GM15510 (cell line): ENCODE measurements around the gene CNST.

Experiments
- POLR2A ChIP-seq: IDR thresholded peaks from 3 replicates; pipeline ENCODE4 v1.6.1; 2011; ENCODE audit warnings: borderline replicate concordance; ENCODE audit not compliant: insufficient read length; ENCODE audit errors: extremely low read depth

CNST gene

DNA sequence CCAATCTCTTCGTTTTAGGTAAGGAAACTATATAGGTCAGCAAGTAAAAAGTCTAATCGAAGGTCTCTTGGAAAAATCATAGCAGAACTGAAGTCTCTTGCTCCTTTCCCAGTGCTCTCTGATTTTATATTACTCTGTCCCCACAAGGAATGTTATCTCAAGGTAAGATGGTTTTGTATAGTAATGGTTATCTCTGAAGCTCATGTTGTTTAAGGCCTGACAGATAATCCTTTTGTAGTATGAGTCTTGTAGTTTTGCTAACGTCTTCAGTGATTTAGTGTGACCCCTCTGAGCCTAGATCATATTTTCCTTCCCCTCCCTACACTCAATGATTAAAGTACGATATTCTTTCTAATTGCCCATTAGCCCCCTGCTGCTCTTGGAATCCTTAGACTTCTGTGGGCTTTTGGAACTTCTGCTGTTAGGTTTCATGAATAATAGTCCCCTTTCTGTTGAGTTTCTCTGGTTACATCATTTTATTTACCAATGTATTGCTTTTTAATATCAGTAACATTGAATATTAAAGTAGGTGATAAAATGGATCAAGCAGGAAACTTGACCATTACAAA, 52.1 kb downstream of the CNST start:
- no peak for TF ChIP-seq POLR2A

GRCh38 chr1:246622035-246622652, 55.9 kb downstream of the CNST start:
- TF ChIP-seq POLR2A: no peak

DNA sequence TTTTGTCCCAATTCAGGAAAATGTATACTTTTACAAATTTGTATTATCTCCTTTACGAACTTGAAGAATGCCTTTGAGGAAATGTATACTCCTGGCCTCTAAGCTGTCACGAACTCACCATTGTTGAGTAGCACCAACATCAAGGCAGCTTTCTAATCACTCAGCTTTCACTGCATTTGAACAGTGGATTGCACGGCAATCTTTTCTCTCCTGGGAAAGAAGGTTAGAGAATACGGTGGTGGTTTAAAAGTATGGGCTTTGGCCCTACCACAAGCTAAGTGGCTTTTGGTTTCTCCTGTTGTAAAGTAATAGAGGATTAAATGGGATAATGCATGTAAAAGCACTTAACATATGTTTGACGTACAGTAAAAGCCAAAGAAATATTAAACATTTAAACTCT, 57.8 kb downstream of the CNST start:
- no peak for TF ChIP-seq POLR2A

- no peak for TF ChIP-seq POLR2A
Measured at GRCh38 chr1:246629030-246629429, 62.8 kb downstream of the CNST start.

DNA sequence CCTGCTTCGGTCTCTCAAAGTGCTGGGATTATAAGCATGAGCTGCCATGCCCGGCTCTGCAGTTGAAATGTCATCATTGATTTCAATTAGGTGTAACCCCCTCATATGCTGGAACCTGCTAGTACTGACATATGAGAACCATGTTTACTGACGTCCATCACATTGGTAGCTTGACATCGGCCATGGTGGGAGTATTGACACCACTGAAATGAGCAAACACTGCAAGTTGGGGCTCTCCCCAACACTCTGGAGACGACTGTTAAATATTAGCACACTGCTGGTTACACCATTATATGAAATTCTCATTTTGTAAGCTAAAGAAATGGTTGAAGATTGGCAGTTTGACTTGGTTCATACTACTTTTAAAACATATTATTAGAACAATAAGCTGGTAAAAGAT, 63.7 kb downstream of the CNST start:
- no peak for TF ChIP-seq POLR2A

GRCh38 chr1:246631426-246631825, 65.2 kb downstream of the CNST start:
- TF ChIP-seq POLR2A: no peak

- no peak for TF ChIP-seq POLR2A
Measured at GRCh38 chr1:246632281-246633168, 66.3 kb downstream of the CNST start.

DNA sequence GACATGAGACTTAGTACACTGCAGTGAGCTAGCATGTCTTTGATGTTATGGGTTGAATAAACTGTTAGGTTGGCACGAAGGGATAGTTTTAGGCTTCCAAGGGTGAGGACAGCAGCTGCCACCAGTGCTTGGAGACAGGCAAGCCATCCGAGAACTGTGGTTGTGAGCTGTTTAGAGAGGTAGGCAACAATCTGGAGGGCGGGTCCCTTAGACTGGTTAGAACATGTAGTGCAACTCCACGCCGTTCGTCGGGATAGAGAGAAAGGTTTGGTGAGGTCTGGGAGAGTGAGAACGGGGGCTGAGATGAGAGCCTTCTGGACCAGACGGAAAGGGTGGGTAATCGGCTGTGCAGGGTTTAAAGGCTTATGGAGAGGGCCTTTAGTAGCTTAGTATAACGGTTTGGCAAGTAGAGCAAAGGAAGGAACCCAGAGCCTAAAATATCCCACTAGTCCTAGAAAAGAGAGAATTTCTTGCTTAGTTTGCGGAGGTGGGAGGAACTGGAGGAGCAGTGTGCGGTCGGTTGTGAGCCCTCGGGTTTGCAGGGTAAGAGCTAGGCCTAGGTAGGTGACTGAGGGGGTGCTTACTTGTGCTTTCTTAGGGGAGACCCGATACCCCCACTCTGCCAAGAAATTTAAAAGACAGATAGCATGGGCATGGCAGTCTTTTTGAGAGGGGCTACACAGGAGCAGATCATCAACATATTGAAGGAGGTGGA, 72.8 kb downstream of the CNST start:
- no peak for TF ChIP-seq POLR2A

- no peak for TF ChIP-seq POLR2A
Measured at GRCh38 chr1:246639732-246640131, 73.5 kb downstream of the CNST start.

DNA sequence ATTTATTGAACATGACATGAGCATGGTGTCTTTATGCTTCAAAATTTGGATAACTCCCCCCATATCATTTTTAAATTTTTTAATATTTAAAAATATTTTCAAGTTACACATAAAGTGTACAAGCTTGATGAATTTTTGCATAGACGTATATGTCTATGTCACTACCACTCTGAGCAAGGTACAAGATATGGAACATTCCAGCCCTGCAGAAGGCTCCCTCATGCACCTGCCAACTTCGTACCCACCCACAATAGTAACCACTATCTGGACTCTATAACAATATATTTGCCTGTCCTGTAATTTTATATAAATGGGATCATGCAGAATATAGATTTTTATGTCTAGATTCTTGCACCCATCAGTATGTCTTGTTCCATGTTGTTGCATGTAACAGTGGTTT, 74.5 kb downstream of the CNST start:
- no peak for TF ChIP-seq POLR2A

DNA sequence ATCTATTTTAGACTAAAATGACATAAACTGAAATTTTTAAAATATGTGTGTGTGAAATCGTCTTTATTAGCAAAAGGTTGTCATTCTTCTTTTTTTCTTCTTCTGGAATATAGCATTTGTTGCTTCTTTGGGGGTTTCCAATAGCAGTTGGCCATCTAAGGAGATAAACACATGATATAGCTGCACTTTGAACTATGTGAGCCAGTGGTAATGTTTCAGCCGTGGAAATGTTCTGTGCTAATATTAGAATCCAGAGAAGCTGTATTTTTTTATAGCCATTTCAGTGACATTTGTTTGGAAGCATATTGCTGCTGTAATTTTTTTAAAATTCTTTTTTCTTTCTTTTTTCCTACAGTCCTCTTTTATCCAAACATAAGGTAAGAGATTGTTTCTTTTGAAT, 75.1 kb downstream of the CNST start:
- TF ChIP-seq POLR2A: no peak

DNA sequence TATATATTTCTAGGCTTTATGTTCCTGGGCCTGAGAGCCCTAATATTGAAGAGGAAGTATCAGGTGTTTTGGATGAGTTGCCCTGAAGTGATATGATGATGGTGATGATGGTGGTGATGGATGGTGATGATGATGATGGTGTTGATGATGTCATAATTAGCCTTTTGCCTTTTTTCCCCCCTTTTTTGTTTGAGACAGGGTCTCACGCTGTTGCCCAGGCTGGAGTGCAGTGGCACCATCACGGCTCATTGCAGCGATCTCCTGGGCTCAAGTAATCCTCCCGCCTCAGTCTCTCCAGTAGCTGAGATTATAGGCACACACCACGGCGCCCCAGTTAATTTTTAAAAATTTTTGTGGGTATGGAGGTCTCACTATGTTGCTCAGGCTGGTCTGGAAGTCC, 76.5 kb downstream of the CNST start:
- no peak for TF ChIP-seq POLR2A

GRCh38 chr1:246647113-246647512, 80.9 kb downstream of the CNST start:
- no peak for TF ChIP-seq POLR2A

GRCh38 chr1:246647513-246647912, 81.3 kb downstream of the CNST start:
- no peak for TF ChIP-seq POLR2A

DNA sequence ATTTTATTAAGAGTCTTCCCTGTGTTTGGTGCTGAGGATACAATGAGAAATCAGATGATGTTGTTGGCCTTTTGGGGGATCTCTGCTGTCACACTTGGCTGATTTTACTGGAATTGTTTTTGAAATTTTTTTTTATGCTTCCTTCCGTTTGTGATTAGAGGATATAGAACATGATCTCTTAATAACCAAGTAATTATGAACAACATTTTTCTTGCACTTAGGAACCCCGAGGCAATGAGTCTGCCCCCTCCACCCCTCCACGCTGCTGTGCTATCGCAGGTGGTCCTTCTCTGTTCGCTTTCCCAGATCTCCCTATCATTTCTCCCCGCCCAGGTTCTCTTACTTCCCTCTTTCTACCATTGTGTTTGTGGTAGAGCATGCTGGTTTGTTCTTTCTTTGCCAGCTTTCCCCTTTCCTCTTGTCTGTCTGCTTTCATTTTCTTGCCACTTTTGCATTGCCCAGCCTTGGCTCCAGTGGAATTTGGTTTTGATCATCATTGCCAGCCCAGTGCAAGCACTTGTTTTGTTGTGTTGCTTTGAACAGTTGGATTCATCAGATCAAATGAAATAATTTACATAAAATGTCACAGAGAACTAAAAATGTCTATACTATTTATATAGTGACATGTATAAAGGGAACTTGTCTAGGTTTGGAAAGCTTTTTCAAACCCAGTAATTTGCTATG, 84.9 kb downstream of the CNST start:
- TF ChIP-seq POLR2A: no peak

GRCh38 chr1:246658567-246658966, 92.3 kb downstream of the CNST start:
- TF ChIP-seq POLR2A: no peak
